Panc1 (cell line): ENCODE data around the gene C14orf132.

Source experiments
- POLR2AphosphoS5 ChIP-seq: IDR thresholded peaks from 2 replicates; pipeline ENCODE4 v1.6.1; 2012; ENCODE audit warnings: mild to moderate bottlenecking, low read depth, low read length, moderate library complexity
- TCF7L2 ChIP-seq: IDR thresholded peaks from 2 replicates; pipeline ENCODE4 v1.6.1; 2011; ENCODE audit warnings: mild to moderate bottlenecking, low read depth, low read length, inconsistent platforms
- TF ChIP-seq, protein P1 (sequence below): fragments of 450-650 bp; IDR thresholded peaks from 2 replicates; pipeline ENCODE4 v1.5.1; 2017; ENCODE audit warnings: mild to moderate bottlenecking
- TF ChIP-seq, protein P2 (sequence below), 2 experiments: IDR thresholded peaks; 2 replicates each; pipeline ENCODE4 v1.6.1; 2011 to 2012; ENCODE audit warnings: low read depth in 2 of 2, control low read depth in 1 of 2, low read length in 1 of 2, mild to moderate bottlenecking in 1 of 2, moderate library complexity in 1 of 2; ENCODE audit not compliant: insufficient read depth in 1 of 2

DNA sequence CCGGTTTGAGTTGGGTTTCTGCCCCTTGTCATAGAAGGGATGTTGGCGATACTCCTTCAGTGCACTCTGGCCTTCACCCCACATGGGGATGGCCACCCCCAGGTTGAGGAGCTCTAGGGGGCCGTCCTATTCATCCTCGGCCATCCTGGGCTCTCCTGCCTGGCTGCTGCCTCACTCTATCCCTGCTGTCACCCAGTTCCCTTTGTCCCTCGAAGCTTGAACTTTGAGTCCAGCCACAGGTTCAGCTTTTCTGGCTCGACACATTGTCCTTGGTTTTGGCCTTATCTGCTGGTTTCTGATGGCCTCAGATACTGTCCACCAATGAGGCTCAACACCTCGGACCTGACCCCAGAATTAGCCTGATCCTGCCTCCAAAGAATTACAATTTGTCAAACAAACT is 58.6 kb downstream of the C14orf132 start:
- TF ChIP-seq, protein P1, sequence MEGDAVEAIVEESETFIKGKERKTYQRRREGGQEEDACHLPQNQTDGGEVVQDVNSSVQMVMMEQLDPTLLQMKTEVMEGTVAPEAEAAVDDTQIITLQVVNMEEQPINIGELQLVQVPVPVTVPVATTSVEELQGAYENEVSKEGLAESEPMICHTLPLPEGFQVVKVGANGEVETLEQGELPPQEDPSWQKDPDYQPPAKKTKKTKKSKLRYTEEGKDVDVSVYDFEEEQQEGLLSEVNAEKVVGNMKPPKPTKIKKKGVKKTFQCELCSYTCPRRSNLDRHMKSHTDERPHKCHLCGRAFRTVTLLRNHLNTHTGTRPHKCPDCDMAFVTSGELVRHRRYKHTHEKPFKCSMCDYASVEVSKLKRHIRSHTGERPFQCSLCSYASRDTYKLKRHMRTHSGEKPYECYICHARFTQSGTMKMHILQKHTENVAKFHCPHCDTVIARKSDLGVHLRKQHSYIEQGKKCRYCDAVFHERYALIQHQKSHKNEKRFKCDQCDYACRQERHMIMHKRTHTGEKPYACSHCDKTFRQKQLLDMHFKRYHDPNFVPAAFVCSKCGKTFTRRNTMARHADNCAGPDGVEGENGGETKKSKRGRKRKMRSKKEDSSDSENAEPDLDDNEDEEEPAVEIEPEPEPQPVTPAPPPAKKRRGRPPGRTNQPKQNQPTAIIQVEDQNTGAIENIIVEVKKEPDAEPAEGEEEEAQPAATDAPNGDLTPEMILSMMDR: no peak
- TF ChIP-seq, protein P2, sequence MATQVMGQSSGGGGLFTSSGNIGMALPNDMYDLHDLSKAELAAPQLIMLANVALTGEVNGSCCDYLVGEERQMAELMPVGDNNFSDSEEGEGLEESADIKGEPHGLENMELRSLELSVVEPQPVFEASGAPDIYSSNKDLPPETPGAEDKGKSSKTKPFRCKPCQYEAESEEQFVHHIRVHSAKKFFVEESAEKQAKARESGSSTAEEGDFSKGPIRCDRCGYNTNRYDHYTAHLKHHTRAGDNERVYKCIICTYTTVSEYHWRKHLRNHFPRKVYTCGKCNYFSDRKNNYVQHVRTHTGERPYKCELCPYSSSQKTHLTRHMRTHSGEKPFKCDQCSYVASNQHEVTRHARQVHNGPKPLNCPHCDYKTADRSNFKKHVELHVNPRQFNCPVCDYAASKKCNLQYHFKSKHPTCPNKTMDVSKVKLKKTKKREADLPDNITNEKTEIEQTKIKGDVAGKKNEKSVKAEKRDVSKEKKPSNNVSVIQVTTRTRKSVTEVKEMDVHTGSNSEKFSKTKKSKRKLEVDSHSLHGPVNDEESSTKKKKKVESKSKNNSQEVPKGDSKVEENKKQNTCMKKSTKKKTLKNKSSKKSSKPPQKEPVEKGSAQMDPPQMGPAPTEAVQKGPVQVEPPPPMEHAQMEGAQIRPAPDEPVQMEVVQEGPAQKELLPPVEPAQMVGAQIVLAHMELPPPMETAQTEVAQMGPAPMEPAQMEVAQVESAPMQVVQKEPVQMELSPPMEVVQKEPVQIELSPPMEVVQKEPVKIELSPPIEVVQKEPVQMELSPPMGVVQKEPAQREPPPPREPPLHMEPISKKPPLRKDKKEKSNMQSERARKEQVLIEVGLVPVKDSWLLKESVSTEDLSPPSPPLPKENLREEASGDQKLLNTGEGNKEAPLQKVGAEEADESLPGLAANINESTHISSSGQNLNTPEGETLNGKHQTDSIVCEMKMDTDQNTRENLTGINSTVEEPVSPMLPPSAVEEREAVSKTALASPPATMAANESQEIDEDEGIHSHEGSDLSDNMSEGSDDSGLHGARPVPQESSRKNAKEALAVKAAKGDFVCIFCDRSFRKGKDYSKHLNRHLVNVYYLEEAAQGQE (IDR thresholded peaks at IDR 0.05; ENCODE audit: insufficient read depth in 1 of 2, low read depth in 2 of 2, low read length in 1 of 2): no peak
- TF ChIP-seq POLR2AphosphoS5: no peak
- no peak for TF ChIP-seq TCF7L2
